ENCODE data around the gene SMIM21.

- TF ChIP-seq ZNF423 (tag by site-specific recombination; IDR thresholded peaks at IDR 0.05) (no peak), SCRT2 (tag by site-specific recombination; IDR thresholded peaks at IDR 0.05) (no peak)
Observed at GRCh38 chr18:75409806-75410205, 17.7 kb downstream of the SMIM21 start.
